ENCODE measurements around the gene KLF12.

KLF12 gene

DNA sequence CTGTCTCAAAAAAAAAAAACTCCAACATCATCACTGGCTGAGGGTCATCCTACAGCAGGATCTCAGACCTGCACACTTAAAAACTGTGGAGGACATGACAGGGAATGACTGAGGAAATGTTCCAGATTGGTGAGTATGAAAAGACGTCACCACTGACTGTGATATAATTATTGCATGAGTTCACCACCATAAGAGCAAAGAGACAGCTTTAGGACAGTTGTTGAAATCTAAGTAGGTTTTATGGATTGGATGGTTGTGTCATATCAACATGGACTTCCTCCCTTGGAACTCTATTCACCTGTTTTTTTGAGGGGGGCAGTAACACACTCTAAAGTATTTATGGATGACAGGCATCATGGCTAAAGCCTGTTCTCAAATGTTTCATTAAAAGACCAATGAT is 31.5 kb downstream of the KLF12 start:
- DNase-seq = no peak

DNA sequence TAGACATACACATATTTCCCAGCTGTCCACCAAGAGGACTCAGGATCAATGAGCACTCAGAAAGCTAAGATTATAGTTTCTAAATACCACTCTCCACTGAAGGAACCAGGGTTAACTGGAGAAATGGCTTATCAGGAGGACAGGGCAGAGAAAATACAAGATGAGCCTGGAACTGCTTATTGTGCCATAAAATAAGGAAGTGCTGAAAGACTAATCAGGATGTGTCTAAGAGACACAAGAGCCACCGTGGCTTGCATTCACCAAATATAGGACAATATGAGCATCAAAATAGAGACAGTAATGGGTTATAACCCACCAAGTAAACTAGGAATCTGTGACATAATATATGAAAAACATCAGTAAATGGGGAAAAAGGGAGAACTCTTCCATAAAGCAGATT is 32.8 kb downstream of the KLF12 start:
- no peak for DNase-seq

DNA sequence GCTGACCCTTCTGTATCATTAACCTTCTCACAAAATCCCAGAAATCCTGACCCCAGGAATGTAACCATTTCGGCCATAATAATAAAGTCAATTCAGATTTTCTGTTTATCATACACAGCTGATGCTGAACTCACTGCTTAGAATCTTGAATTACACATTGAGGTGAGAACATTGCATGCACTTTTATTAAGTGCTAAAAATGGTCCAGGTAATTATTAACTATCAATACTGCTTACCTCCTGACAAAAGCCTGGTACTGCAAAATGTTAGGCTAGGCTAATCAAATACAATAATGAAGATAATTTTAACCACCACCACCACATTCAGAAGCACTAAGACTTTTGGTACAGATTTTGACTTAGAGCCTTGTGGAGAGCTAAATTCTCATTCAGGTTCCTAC is 36.1 kb downstream of the KLF12 start:
- no peak for DNase-seq

DNA sequence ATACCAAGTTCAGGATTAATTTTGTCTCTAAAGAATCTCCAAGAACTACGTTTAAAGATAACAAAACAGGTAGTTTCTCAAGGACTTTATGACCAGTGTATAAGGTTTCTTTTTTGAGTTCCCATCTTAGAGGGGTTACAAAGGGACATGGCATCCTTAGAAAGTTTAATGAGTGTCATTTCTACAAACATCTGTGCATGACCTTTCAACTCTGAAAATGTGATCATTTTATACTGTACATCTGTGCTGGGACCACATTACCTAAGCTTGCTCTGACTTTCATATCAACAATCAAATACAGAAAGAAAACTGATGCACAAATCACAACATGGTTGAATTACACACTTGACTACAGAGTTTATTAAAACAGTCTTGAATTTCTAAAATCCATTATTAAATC is 37.1 kb downstream of the KLF12 start:
- DNase-seq = no peak

DNA sequence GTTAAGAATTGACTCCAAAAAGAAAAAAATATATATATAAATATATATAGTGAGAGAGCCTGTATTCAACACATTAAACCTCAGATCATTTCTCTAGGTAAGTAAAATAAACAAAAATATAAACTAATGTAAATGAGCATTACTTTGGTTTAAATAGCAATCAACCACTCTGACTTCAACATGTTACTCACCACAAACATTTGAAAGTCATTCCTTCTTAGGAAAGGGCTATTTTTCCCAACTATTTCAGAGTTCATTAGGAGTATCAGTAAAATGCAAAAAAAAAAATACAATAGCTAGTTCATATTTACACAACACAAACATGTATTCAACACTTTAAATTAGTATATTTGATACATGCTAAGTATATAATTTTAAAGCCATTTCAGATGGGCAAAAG is 40.5 kb downstream of the KLF12 start:
- DNase-seq = no peak

DNA sequence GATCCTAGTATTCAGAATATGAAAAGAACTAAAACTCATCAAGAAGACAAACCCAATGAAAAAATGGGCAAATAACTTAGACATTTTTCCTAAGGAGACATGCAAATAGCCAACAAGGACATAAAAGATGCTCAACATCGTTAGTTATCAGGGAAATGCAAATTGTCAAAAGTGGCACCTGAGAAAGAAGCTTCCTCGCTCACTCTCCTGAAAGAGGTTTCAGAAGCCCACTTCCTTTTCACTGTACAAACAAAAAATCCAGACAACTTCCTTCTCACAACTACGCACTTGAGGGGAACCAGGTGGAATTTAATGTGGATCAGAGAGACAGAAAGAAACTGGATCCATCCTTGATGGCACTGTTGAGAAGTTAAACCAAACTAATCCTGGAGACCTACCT is 41.5 kb downstream of the KLF12 start:
- peak; percentile 19 for DNase-seq

DNA sequence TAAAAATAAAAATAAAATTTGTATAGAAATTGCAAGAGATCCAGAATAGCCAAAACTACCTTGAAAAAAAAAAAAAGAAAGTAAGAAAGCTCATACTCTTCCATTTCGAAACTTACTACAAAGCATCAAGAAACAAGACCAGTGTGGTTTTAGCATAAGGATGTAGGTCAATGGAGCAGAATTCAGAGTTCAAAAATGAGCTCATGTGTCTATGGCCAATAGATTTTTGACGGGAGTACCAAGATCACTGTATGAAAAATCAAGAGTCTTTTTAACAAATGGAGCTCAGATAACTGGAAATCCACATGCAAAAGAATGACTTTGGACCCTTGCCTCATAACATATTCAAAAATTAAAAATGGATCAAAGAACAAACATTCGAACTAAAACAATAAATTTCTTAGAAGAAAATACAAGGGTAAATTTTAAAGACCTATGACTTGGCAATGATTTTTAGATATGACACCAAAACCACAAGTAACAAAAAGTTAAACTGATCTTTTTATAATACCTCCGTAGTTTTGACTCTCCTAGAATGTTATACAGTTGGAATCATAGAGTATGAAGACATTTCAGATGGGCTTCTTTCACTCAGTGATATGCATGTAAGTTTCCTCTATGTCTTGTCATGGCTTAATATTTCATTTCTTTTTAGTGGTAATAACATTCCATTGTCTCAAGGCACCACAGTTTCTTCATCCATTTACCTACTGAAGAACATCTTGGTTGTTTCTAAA is 43.2 kb downstream of the KLF12 start:
- DNase-seq = peak; percentile 41

DNA sequence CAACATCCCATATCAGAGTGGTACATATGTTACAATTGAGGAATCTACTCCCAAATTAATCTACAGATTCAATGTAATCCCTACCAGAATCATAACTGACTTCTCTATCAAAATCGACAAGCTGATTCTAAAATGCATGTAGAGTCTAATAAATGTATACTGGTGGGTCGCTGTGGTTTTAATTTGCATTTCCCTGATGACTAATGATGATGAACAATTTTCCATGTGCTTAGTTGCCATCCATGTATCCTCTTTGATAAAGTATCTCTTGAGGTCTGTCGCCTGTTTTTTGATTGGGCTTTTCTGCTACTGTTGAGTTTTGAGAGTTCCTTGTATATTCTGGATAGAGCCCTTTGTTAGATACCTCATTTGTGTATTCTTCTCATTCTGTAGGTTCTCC is 43.8 kb downstream of the KLF12 start:
- no peak for DNase-seq

DNA sequence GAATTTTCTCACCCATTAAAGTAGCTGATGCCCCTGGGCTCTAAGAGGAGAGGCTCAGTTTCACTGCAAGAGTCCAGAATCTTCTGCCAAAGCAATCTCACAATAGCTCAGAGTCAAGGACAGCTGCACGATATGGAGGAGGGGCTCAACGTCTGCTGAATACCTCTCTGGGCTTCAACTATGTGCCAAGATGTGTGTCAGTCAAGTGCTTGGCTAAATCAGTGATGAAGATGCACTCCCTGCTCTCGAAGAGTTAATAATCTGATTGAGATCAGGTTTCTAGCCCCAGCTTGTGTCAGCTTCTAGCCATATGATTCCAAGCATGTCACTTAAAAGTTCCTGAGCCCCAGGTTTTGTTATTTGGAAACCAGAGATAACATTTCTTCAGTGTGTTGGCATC is 46.8 kb downstream of the KLF12 start:
- DNase-seq = no peak

Measured in CD4-positive, alpha-beta T cell treated with Interleukin-17A for 1 hour (primary cell).